OCI-LY3 (cell line): ENCODE data around the gene LINGO1.

ENCODE experiments used
- H2AFZ ChIP-seq: fragments of 200-600, 300-600 bp; shearing (Covaris generic); 2 replicates; pipeline ENCODE4 v1.6.0; 2014; ENCODE audit warnings: antibody characterized with exemption, low read depth, low read length
- H3K27ac ChIP-seq: fragments of 200-600, 300-600 bp; sonication (generic); 2 replicates; pipeline ENCODE4 v1.5.1; 2014; ENCODE audit warnings: mild to moderate bottlenecking, low read length, moderate library complexity, mixed read lengths
- H3K27me3 ChIP-seq: fragments of 200-600, 300-600 bp; sonication (generic); 2 replicates; pipeline ENCODE4 v1.6.1; 2014; ENCODE audit warnings: low read depth, low read length, mixed read lengths
- H3K36me3 ChIP-seq: fragments of 200-600, 300-600 bp; sonication (generic); replicated peaks from 2 replicates; pipeline ENCODE3; 2014; ENCODE audit warnings: low read depth, low read length, mixed read lengths
- H3K4me1 ChIP-seq: fragments of 300-600, 200-600 bp; sonication (generic); 2 replicates; pipeline ENCODE4 v1.6.1; 2014; ENCODE audit warnings: low read length, mixed read lengths
- H3K4me2 ChIP-seq: fragments of 200-600, 300-600 bp; sonication (generic); 2 replicates; pipeline ENCODE4 v1.6.1; 2014; ENCODE audit warnings: low read length, mixed read lengths
- H3K4me3 ChIP-seq: fragments of 300-600, 200-600 bp; sonication (generic); 2 replicates; pipeline ENCODE4 v1.5.1; 2014; ENCODE audit warnings: antibody characterized with exemption, mild to moderate bottlenecking, low read length, moderate library complexity
- H3K79me2 ChIP-seq: fragments of 300-600, 200-600 bp; shearing (Covaris generic); 2 replicates; pipeline ENCODE4 v1.6.1; 2014; ENCODE audit warnings: mild to moderate bottlenecking, low read length, mixed read lengths
- H3K9ac ChIP-seq: fragments of 300-600, 200-600 bp; shearing (Covaris generic); 2 replicates; pipeline ENCODE4 v1.6.0; 2014; ENCODE audit warnings: mild to moderate bottlenecking, low read length, moderate library complexity
- H3K9me3 ChIP-seq: fragments of 200-600, 300-600 bp; shearing (Covaris generic); 2 replicates; pipeline ENCODE4 v1.6.1; 2014; ENCODE audit warnings: low read length, mixed read lengths; ENCODE audit not compliant: insufficient read depth
- H4K20me1 ChIP-seq: fragments of 200-600, 300-600 bp; sonication (generic); 2 replicates; pipeline ENCODE4 v1.6.1; 2016; ENCODE audit warnings: low read length, mixed read lengths; ENCODE audit not compliant: insufficient read depth
- CTCF ChIP-seq: fragments of 200-600, 300-600 bp; sonication (generic); IDR thresholded peaks from 2 replicates; pipeline ENCODE4 v1.5.1; 2014; ENCODE audit warnings: antibody characterized with exemption, low read length, low read depth
- EZH2phosphoT487 ChIP-seq: fragments of 200-600 bp; shearing (Covaris generic); IDR thresholded peaks from 2 replicates; pipeline ENCODE4 v1.6.1; 2018; ENCODE audit warnings: antibody characterized with exemption, mixed run types, low read depth

LINGO1 gene

GRCh38 chr15:77632534-77633133 is at the start of gene LINGO1:
TSS of gene LINGO1 (minus strand) at chr15:77632912. CDS start at chr15:77632315, 597 bp downstream.
- no peaks in the 10 kb centered on the region for H3K9me3 ChIP-seq
- peak within 1 kb of the TSS; percentile 93 for H3K4me2 ChIP-seq
- TF ChIP-seq EZH2phosphoT487 = no peak
- no peak for TF ChIP-seq CTCF
- no peaks in the 10 kb centered on the region for H3K79me2 ChIP-seq
- peak within 1 kb of the TSS; percentile 49 for H3K9ac ChIP-seq
- peak within 1 kb of the TSS; percentile 75 for H3K4me3 ChIP-seq
- H3K27me3 ChIP-seq = peaks cover 41% of the 10 kb centered on the region
- H3K4me1 ChIP-seq = peaks cover 13% of the 10 kb centered on the region
- no peaks in the 10 kb centered on the region for H4K20me1 ChIP-seq
- no peak within 1 kb of the TSS for H3K27ac ChIP-seq
- H2AFZ ChIP-seq = peak within 1 kb of the TSS; percentile 89
- H3K36me3 ChIP-seq = no peaks in the 10 kb centered on the region

GRCh38 chr15:77681362-77681761 is 48.6 kb upstream of the LINGO1 start:
- H3K4me1 ChIP-seq = peaks cover 6% of the 10 kb centered on the region; the same call in 1 of the 2 replicates
- no peaks in the 10 kb centered on the region for H4K20me1 ChIP-seq
- no peaks in the 10 kb centered on the region for H3K36me3 ChIP-seq
- H3K9ac ChIP-seq = no peak overlapping the region
- TF ChIP-seq CTCF (no peak), EZH2phosphoT487 (no peak)
- H3K27ac ChIP-seq = no peak overlapping the region
- no peaks in the 10 kb centered on the region for H3K79me2 ChIP-seq
- no peak overlapping the region for H3K4me2 ChIP-seq
- peaks cover 30% of the 10 kb centered on the region for H3K27me3 ChIP-seq
- no peak overlapping the region for H3K4me3 ChIP-seq
- no peak overlapping the region for H2AFZ ChIP-seq
- no peaks in the 10 kb centered on the region for H3K9me3 ChIP-seq

GRCh38 chr15:77676569-77677375 is 44.1 kb upstream of the LINGO1 start:
- Histone ChIP-seq H3K36me3 (no peaks in the 10 kb centered on the region), H4K20me1 (no peaks in the 10 kb centered on the region), H3K4me1 (no peaks in the 10 kb centered on the region), H3K4me3 (no peak overlapping the region), H3K4me2 (no peak overlapping the region), H3K27ac (no peak overlapping the region), H2AFZ (no peak overlapping the region), H3K9me3 (no peaks in the 10 kb centered on the region), H3K9ac (no peak overlapping the region), H3K79me2 (no peaks in the 10 kb centered on the region), H3K27me3 (peaks cover 47% of the 10 kb centered on the region)
- TF ChIP-seq CTCF = no peak
- TF ChIP-seq EZH2phosphoT487 = no peak

- TF ChIP-seq EZH2phosphoT487 (no peak), CTCF (no peak)
- Histone ChIP-seq H3K4me3 (no peak overlapping the region), H3K4me2 (no peak overlapping the region), H2AFZ (no peak overlapping the region), H3K36me3 (no peaks in the 10 kb centered on the region), H3K27ac (no peak overlapping the region), H3K79me2 (no peaks in the 10 kb centered on the region), H3K9ac (no peak overlapping the region), H3K27me3 (peaks cover 45% of the 10 kb centered on the region), H3K4me1 (no peaks in the 10 kb centered on the region), H4K20me1 (no peaks in the 10 kb centered on the region), H3K9me3 (no peaks in the 10 kb centered on the region)
Measured at GRCh38 chr15:77675806-77676415, 43.2 kb upstream of the LINGO1 start.
